ENCODE measurements around the gene LYRM4. TPM values are rescaled to one million over a fixed set of nuclear protein-coding genes. Genes with fewer than 3 reads are reported as not detected.

The LYRM4 gene
- total RNA-seq, 1 experiment from 2014 or later: 36.1 TPM

GRCh38 chr6:5246141-5247097 is 14.3 kb downstream of the LYRM4 start:
- ChIA-PET POLR2A (interaction anchor here (0.6 to 0.8 kb wide), 2 partner anchors 15 to 16 kb away, joined by 3 to 4 read pairs; partner anchors contain the start of gene FARS2), CTCF (interaction anchor here (0.5 to 1.5 kb wide), 2 partner anchors 103 to 150 kb away, joined by 3 to 7 read pairs; no protein-coding TSS in a partner anchor)
- no peak overlapping the region for H3K27ac Mint-ChIP-seq (ENCODE audit: low read depth, unreplicated experiment)
- H3K4me1 Mint-ChIP-seq (ENCODE audit: insufficient read depth, unreplicated experiment): peaks cover 22% of the 10 kb centered on the region
- no TSS peak for BruUV-seq (replicated peaks)
- H3K27me3 Mint-ChIP-seq (ENCODE audit: insufficient read depth, unreplicated experiment): no peaks in the 10 kb centered on the region
- H3K9me3 Mint-ChIP-seq (ENCODE audit: unreplicated experiment): peaks cover 5% of the 10 kb centered on the region
- no peaks in the 10 kb centered on the region for H3K36me3 Mint-ChIP-seq (ENCODE audit: insufficient read depth, unreplicated experiment)
- peak; percentile 31 for DNase-seq (ENCODE audit: unreplicated experiment)
- intact Hi-C loops (cut with micrococcal nuclease): no loop called here
- H3K4me3 Mint-ChIP-seq (ENCODE audit: unreplicated experiment): no peak overlapping the region
- no peak for TF ChIP-seq CTCF (IDR thresholded peaks at IDR 0.05; ENCODE audit: unreplicated experiment)

DNA sequence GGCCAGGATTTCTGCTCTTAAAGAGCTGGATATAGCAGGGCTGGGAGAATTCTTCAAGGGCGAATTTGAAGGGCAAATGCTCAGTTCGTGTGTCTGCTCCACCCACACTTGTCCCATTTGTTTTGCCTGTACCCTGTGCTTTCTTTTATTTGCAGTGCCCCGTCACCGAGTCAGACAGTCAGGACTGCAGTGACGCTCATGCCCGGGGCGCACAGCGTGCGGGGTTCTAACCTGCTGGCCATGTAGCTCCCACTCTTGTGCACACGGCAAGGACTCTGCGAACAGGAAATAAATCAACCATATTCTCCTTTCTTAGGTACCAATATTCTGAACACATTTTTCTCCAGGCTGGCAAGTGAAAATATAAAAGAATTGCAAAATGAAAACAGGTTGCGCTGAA is 17.7 kb downstream of the LYRM4 start:
- no peaks in the 10 kb centered on the region for H3K27me3 Mint-ChIP-seq (ENCODE audit: insufficient read depth, unreplicated experiment)
- peaks cover 8% of the 10 kb centered on the region for H3K4me1 Mint-ChIP-seq (ENCODE audit: insufficient read depth, unreplicated experiment)
- ChIA-PET POLR2A (no interaction called here), CTCF (interaction anchor here (1.4 kb wide), 1 partner anchor 13 kb away, joined by 3 read pairs; no protein-coding TSS in a partner anchor)
- H3K27ac Mint-ChIP-seq (ENCODE audit: low read depth, unreplicated experiment): no peak overlapping the region
- no peak for DNase-seq (ENCODE audit: unreplicated experiment)
- intact Hi-C loops (cut with micrococcal nuclease): no loop called here
- H3K36me3 Mint-ChIP-seq (ENCODE audit: insufficient read depth, unreplicated experiment): peaks cover 9% of the 10 kb centered on the region
- H3K4me3 Mint-ChIP-seq (ENCODE audit: unreplicated experiment): no peak overlapping the region
- no peaks in the 10 kb centered on the region for H3K9me3 Mint-ChIP-seq (ENCODE audit: unreplicated experiment)
- TF ChIP-seq CTCF (IDR thresholded peaks at IDR 0.05; ENCODE audit: unreplicated experiment): no peak
- BruUV-seq (replicated peaks): no TSS peak

DNA sequence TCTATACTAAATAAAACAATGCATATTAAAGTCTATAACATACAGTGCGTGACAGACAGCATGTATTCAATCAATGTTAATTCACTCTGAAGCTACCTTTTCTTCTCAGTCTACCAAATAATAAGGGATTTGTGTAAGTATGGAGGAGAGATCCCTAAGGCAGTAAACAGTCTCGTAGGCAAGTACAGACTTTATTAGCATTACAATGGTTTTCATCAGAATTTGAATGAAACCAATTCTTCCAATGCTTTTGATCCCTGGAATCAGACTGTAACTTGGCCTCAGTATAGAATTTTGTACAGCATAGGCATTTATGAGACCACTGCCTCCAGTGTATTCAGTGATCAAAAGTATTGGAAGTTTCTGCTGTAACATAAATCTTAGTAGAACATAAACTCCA is 19.5 kb downstream of the LYRM4 start:
- POLR2A ChIA-PET: no interaction called here
- no peaks in the 10 kb centered on the region for H3K27me3 Mint-ChIP-seq (ENCODE audit: insufficient read depth, unreplicated experiment)
- no TSS peak for BruUV-seq (replicated peaks)
- no peak for TF ChIP-seq CTCF (IDR thresholded peaks at IDR 0.05; ENCODE audit: unreplicated experiment)
- no peak for DNase-seq (ENCODE audit: unreplicated experiment)
- H3K27ac Mint-ChIP-seq (ENCODE audit: low read depth, unreplicated experiment): no peak overlapping the region
- no peaks in the 10 kb centered on the region for H3K9me3 Mint-ChIP-seq (ENCODE audit: unreplicated experiment)
- intact Hi-C loops (cut with micrococcal nuclease): no loop called here
- H3K36me3 Mint-ChIP-seq (ENCODE audit: insufficient read depth, unreplicated experiment): peaks cover 9% of the 10 kb centered on the region
- CTCF ChIA-PET: interaction anchor here (0.6 to 1.0 kb wide), 3 partner anchors 10 to 681 kb away, joined by 3 to 5 read pairs (median 3); no protein-coding TSS in a partner anchor
- H3K4me1 Mint-ChIP-seq (ENCODE audit: insufficient read depth, unreplicated experiment): peaks cover 2% of the 10 kb centered on the region
- H3K4me3 Mint-ChIP-seq (ENCODE audit: unreplicated experiment): no peak overlapping the region

DNA sequence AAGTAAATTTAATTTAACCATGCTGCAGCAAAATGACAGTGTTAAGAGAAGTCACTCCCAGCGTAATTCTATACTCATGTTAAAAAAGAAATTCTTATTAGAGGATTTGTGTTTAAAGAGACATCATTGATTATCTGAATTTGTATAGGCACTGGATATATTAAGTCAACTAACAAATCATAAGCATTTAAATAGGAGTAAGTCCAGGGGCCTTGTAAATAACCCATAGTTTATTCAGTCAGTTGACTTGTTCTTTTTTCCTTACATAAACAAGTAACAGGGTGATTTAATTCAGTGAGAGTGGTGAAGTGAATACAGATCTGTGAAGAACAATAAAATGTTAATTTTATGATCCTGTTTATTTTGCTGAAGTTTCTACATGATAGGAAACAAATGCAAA is 22.4 kb downstream of the LYRM4 start:
- no peak for TF ChIP-seq CTCF (IDR thresholded peaks at IDR 0.05; ENCODE audit: unreplicated experiment)
- intact Hi-C loops (cut with micrococcal nuclease): no loop called here
- H3K27me3 Mint-ChIP-seq (ENCODE audit: insufficient read depth, unreplicated experiment): no peaks in the 10 kb centered on the region
- CTCF ChIA-PET: no interaction called here
- no peaks in the 10 kb centered on the region for H3K4me1 Mint-ChIP-seq (ENCODE audit: insufficient read depth, unreplicated experiment)
- no peak overlapping the region for H3K27ac Mint-ChIP-seq (ENCODE audit: low read depth, unreplicated experiment)
- no peaks in the 10 kb centered on the region for H3K9me3 Mint-ChIP-seq (ENCODE audit: unreplicated experiment)
- peaks cover 16% of the 10 kb centered on the region for H3K36me3 Mint-ChIP-seq (ENCODE audit: insufficient read depth, unreplicated experiment)
- DNase-seq (ENCODE audit: unreplicated experiment): no peak
- no peak overlapping the region for H3K4me3 Mint-ChIP-seq (ENCODE audit: unreplicated experiment)
- POLR2A ChIA-PET: no interaction called here
- no TSS peak for BruUV-seq (replicated peaks)
